Hepatocyte (in vitro differentiated cells): ENCODE measurements around the gene MC1R.

Source experiments
- CTCF ChIP-seq: fragments of 200-600 bp; sonication (generic); IDR thresholded peaks from 2 replicates; pipeline ENCODE4 v1.5.1; 2016; ENCODE audit warnings: antibody characterized with exemption, mild to moderate bottlenecking; ENCODE audit not compliant: poor library complexity
- EZH2 ChIP-seq: fragments of 200-600 bp; sonication (generic); IDR thresholded peaks from 2 replicates; pipeline ENCODE4 v1.6.1; 2016; ENCODE audit warnings: antibody characterized with exemption, mild to moderate bottlenecking, borderline replicate concordance

- TF ChIP-seq EZH2, result no peak
- no peak for TF ChIP-seq CTCF
Measured at GRCh38 chr16:89912143-89912542, 6.5 kb upstream of the MC1R start.
